ENCODE data around the gene ADAMTS2.

Gene ADAMTS2

GRCh38 chr5:179281694-179282093 lies 63.6 kb downstream of the ADAMTS2 start:
- no peak for TF ChIP-seq CTCF (IDR thresholded peaks at IDR 0.05; ENCODE audit: borderline replicate concordance, extremely low read depth, low read length, poor library complexity, severe bottlenecking)
- no peak for TF ChIP-seq EZH2 (IDR thresholded peaks at IDR 0.05; ENCODE audit: borderline replicate concordance, low read depth, low read length, severe bottlenecking)
- no peaks in the 10 kb centered on the region for H3K9me3 ChIP-seq (ENCODE audit: insufficient read depth, low read length, severe bottlenecking)
- H3K4me3 ChIP-seq (ENCODE audit: low read depth in 1 of 2, low read length in 2 of 2) = no peak overlapping the region
- no peaks in the 10 kb centered on the region for H3K36me3 ChIP-seq (ENCODE audit: insufficient read depth, low read length)
- H4K20me1 ChIP-seq (ENCODE audit: insufficient read depth, low read length) = no peaks in the 10 kb centered on the region
- H3K27me3 ChIP-seq (ENCODE audit: insufficient read depth, low read length, poor library complexity) = no peaks in the 10 kb centered on the region
- H3K79me2 ChIP-seq (ENCODE audit: insufficient read depth, low read length) = no peaks in the 10 kb centered on the region
- H2AFZ ChIP-seq (ENCODE audit: low read depth, low read length) = no peak overlapping the region
- H3K4me1 ChIP-seq (ENCODE audit: insufficient read depth, low read length) = no peaks in the 10 kb centered on the region
- DNase-seq (no peak), ATAC-seq (ENCODE audit: insufficient read depth, low read depth) (no peak)
- H3K27ac ChIP-seq (ENCODE audit: low read length) = no peak overlapping the region
- H3K4me2 ChIP-seq (ENCODE audit: insufficient read depth, low read length) = no peak overlapping the region
- no peak overlapping the region for H3K9ac ChIP-seq (ENCODE audit: low read depth, low read length)

- H3K27me3 ChIP-seq (ENCODE audit: insufficient read depth, low read length, poor library complexity) = no peaks in the 10 kb centered on the region
- TF ChIP-seq CTCF (IDR thresholded peaks at IDR 0.05; ENCODE audit: borderline replicate concordance, extremely low read depth, low read length, poor library complexity, severe bottlenecking) (no peak), EZH2 (IDR thresholded peaks at IDR 0.05; ENCODE audit: borderline replicate concordance, low read depth, low read length, severe bottlenecking) (no peak)
- no peaks in the 10 kb centered on the region for H3K4me1 ChIP-seq (ENCODE audit: insufficient read depth, low read length)
- no peak for DNase-seq
- no peak overlapping the region for H3K4me2 ChIP-seq (ENCODE audit: insufficient read depth, low read length)
- H2AFZ ChIP-seq (ENCODE audit: low read depth, low read length) = no peak overlapping the region
- no peak overlapping the region for H3K27ac ChIP-seq (ENCODE audit: low read length)
- no peaks in the 10 kb centered on the region for H3K36me3 ChIP-seq (ENCODE audit: insufficient read depth, low read length)
- H4K20me1 ChIP-seq (ENCODE audit: insufficient read depth, low read length) = no peaks in the 10 kb centered on the region
- H3K9ac ChIP-seq (ENCODE audit: low read depth, low read length) = no peak overlapping the region
- no peak overlapping the region for H3K4me3 ChIP-seq (ENCODE audit: low read depth in 1 of 2, low read length in 2 of 2)
- no peaks in the 10 kb centered on the region for H3K79me2 ChIP-seq (ENCODE audit: insufficient read depth, low read length)
- no peak for ATAC-seq (ENCODE audit: insufficient read depth, low read depth)
- no peaks in the 10 kb centered on the region for H3K9me3 ChIP-seq (ENCODE audit: insufficient read depth, low read length, severe bottlenecking)
Observed at GRCh38 chr5:179280095-179280490, 65.2 kb downstream of the ADAMTS2 start.

DNA sequence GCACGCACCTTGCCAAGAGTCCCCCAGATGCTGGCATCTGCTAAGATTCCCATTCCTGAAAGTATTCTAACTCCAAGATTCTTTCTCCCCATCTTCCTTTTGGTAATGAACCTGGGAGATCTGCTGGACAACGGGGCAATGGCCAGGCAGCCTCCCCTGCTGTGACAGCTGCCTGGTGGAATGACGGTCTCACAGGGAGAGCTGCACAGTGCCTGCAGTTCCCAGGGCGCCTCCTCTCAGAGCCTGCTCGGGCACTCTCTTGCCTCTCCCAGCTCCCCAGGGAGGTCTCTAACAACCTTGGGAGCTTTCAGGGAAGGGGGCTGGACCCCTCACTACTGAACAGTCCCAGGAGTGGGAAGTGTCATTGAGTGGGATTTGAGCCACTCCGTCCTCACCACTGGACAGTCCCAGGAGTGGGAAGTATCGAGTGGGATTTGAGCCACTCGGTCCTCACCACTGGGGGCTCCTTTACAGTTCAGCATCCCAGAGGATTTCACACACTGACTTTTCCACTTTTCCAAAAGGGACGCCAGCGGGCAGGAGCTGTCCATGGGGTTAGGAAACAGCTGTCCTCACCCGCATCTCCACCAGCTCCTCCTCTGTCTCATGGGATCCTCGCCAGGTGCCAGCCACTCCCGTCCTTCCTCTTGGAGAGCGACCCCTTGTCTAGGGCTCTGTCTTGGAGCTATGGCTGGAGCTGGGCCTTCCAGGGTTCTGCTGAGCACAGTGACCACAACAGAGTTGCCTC lies 65.7 kb downstream of the ADAMTS2 start:
- H3K4me2 ChIP-seq (ENCODE audit: insufficient read depth, low read length) = no peak overlapping the region
- no peaks in the 10 kb centered on the region for H3K36me3 ChIP-seq (ENCODE audit: insufficient read depth, low read length)
- no peaks in the 10 kb centered on the region for H3K9me3 ChIP-seq (ENCODE audit: insufficient read depth, low read length, severe bottlenecking)
- H3K4me1 ChIP-seq (ENCODE audit: insufficient read depth, low read length) = no peaks in the 10 kb centered on the region
- no peak for TF ChIP-seq EZH2 (IDR thresholded peaks at IDR 0.05; ENCODE audit: borderline replicate concordance, low read depth, low read length, severe bottlenecking)
- no peak for TF ChIP-seq CTCF (IDR thresholded peaks at IDR 0.05; ENCODE audit: borderline replicate concordance, extremely low read depth, low read length, poor library complexity, severe bottlenecking)
- no peak overlapping the region for H3K9ac ChIP-seq (ENCODE audit: low read depth, low read length)
- no peaks in the 10 kb centered on the region for H3K79me2 ChIP-seq (ENCODE audit: insufficient read depth, low read length)
- H4K20me1 ChIP-seq (ENCODE audit: insufficient read depth, low read length) = no peaks in the 10 kb centered on the region
- no peaks in the 10 kb centered on the region for H3K27me3 ChIP-seq (ENCODE audit: insufficient read depth, low read length, poor library complexity)
- no peak overlapping the region for H2AFZ ChIP-seq (ENCODE audit: low read depth, low read length)
- DNase-seq (no peak), ATAC-seq (ENCODE audit: insufficient read depth, low read depth) (no peak)
- H3K27ac ChIP-seq (ENCODE audit: low read length) = no peak overlapping the region
- H3K4me3 ChIP-seq (ENCODE audit: low read depth in 1 of 2, low read length in 2 of 2) = no peak overlapping the region

Measured in DND-41 (cell line).